GM18505 (cell line): ENCODE data around the gene OR2T10.
"Not testable (repeated sequence)": the region's sequence is repeated elsewhere in the genome, so short reads cannot be mapped to it uniquely, and the experiment has no call there.

Source experiments
- ATAC-seq: cut with Tn5 transposase; IDR thresholded peaks from one replicate; pipeline ENCODE4 v1.9.1; 2021; ENCODE audit not compliant: unreplicated experiment
- POLR2A ChIP-seq: IDR thresholded peaks from 4 replicates; pipeline ENCODE4 v1.6.1; 2011; ENCODE audit warnings: borderline replicate concordance; ENCODE audit not compliant: insufficient read depth, insufficient read length; ENCODE audit errors: extremely low read depth

OR2T10 gene, protein sequence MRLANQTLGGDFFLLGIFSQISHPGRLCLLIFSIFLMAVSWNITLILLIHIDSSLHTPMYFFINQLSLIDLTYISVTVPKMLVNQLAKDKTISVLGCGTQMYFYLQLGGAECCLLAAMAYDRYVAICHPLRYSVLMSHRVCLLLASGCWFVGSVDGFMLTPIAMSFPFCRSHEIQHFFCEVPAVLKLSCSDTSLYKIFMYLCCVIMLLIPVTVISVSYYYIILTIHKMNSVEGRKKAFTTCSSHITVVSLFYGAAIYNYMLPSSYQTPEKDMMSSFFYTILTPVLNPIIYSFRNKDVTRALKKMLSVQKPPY

DNA sequence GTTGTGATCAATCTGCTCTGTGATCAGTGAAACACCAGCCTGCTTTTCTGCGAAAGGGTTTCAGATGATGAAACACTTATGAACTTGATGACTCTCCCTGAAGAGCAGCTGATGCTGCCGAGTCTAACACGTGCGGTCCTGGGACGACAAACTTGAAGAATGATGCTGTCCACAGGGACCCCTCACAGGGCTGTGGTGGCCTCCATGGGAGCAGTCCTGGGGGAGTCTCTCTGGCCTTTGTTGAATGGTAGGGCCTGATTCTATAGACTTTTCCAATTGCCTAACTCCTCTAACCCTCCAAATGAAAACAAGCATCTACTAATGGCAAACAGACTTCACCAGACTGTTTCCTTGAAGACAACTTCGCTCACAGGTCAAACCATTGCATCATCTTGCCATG lies at the start of gene OR2T10:
Gene OR2T10, minus strand, starts transcription at position 112 of the 400 bp plus-strand sequence. CDS start 3,932 bp downstream, outside the sequence.
- no peak for ATAC-seq
- no peak for TF ChIP-seq POLR2A

DNA sequence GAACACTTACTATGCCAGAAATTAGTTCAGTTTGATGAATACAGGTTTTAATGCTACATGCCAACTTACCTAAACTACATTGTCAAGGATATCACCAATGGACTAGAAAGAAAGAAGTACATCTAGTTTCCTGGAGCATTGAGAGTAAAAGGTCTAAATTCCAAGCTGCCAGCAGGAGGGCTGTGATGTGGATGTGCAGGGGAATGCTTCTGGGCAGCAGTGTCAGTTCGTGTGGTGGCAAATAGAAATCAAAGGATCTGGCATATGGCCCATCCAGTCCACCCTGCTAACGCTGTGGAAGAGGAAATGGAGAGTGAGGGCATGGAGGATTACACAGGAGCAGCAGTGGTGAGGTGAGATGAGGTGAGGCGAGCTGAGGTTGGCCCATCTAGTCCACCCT lies 47.7 kb upstream of the OR2T10 start, which contains the start of gene OR2T35:
Gene OR2T35, minus strand, starts transcription at position 101 of the 400 bp plus-strand sequence. CDS start 6,020 bp downstream, outside the sequence.
- not testable (repeated sequence) for ATAC-seq

DNA sequence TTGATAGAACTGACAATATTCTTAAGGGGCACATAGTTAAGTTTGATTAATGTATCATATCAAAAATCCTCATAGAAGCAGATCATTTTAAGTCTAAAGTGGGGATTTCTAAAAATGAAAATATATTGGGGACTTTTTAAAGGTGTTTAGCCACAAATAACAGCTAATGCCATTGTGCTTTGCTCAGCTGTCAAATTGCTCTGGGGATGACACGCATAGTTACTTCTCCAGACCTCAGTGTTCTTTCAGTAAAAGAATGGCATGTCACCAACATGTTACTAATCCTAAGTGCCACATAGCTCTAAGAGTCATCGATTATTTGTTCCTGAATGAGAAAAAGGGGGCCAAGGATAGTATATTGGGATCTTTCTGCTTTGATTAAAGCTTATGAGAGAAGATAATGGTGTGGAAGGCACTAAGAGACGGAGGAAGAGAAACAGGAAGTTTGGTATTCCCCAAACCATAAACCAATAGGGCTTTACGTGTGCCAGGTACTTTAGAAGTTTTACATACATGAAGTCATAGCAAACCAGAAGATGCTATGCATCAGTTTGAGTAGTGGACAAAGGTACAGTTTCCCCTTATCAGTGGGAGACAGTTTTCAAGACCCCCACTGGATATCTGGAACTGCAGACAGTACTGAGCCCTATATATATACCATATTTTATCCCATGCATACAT lies 45.6 kb upstream of the OR2T10 start:
- peak; percentile 67 for ATAC-seq

DNA sequence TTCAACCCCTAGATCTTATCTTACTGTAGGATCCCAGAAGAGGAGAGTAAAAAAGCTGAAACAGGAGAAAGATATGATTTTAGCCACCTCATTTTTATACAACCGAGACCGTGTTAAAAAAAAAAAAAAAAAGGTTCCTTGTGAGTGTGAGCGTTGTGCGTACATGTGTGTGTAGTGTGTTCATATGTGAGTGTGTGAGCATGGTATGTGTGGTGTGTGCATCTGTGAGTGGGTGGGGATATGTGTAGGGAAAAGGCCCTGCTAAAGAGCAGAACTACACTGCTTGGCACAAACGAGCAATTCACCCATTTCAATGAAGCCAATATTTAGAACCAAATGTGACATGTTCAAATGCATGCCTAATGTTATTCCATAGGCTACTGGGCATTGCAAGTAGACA lies 44.1 kb upstream of the OR2T10 start:
- peak; percentile 14 for ATAC-seq

DNA sequence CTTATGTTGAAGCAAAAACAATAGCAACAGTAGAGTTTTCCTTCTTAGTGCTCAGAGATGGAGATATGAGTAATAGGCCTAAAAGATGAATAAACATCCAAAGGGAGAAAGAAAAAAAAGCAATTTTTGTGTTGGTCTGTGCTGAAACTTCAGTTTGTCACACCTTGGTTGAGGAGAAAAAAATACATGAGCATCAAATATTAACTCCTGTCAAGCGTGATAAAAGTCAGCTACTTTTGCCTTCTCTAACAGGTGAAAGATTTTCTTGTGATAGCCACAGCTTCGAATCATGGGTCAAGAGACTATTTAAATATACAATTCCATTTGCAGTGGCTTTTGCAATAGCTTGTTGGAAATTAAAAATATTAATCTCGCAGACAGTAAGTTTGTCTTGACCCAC lies 43.4 kb upstream of the OR2T10 start:
- peak; percentile 45 for ATAC-seq

DNA sequence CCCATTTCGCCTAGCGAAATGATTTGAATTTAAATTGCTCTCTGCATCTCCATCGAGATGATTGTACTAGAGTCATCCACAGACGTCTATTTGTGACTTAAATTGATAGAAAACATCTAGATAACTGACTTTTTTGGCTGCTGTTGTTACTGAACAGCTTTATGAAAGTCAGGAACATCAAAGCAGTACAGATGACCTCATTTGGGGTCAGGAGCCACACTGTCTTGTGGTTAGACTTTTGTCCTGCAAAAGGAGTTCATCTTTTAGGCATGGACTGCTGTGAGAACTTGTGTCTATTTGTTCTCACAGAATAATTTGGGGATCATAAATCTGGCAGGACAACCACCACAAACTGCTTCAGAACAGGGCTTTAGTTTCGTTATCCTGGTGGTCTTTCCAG lies 42.2 kb upstream of the OR2T10 start:
- ATAC-seq, result peak; percentile 26

DNA sequence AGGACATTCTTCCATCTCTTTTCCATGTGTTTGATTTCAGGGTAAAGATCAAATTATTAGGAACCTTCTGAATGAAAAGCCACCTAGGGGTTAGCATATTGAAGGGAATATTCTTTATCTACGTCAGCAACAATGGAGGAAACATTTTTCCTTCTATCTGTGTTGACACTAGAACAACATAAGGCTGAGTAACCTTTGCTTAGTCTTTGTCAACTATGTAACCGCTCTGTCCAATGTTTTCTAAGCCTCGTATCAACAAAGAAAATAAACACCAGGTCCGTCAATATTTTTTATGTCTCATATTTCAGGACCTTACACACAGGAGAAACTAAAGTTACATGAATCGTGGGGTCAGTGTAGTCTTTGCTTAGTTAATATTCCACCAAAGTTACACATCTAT lies 39.1 kb upstream of the OR2T10 start:
- not testable (repeated sequence) for ATAC-seq

DNA sequence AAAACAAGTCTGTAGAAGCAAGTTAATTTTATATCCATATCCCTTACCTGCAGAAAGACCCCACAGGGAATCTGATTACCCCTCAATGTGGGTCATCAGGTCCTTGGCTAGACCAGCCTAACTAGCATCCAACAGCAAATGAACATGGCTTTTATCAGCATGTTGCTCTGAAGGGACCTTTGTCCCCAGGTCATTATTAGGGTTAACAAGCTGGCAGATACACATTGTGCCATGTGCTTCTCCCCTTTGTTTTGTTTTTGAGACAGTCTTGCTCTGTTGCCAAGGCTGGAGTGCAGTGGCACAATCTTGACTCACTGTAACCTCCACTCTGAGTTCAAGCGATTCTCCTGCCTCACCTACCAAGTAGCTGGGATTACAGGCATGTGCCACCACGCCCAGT lies 37.5 kb upstream of the OR2T10 start, which contains the start of gene OR2T11:
Gene OR2T11, minus strand, starts transcription at position 101 of the 400 bp plus-strand sequence. CDS start 7,963 bp downstream, outside the sequence.
- not testable (repeated sequence) for ATAC-seq

DNA sequence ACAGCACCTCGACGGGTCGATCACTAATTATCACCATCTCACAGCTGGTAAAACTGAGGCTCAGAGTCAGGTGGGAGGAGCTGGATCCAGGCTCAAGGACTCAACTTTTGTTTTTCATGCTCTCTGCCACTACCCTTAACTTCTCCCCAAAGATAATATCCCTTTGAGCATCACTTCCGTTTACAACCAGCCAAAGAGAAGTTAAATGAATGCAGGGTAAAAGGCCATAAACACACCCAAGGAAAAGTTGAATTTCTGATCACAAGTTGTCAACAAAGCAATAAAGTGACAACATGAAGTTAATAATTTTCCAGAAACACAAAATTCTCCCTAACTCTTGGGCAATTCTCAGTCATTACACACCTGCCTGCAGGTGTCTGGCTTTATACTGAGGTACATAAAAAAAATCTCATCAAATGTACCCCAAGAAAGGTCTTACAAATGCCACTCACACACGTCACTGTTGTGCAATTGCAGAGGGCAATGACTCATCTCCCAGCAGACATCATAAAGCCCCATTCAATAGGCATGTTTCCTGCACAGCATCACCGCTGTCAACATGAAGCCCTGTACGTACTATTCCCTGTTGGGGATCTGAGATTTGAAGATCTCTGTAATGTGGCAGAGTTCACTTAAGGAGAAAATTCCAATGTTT lies 34.0 kb upstream of the OR2T10 start:
- TF ChIP-seq POLR2A, result no peak
- ATAC-seq, result no peak

DNA sequence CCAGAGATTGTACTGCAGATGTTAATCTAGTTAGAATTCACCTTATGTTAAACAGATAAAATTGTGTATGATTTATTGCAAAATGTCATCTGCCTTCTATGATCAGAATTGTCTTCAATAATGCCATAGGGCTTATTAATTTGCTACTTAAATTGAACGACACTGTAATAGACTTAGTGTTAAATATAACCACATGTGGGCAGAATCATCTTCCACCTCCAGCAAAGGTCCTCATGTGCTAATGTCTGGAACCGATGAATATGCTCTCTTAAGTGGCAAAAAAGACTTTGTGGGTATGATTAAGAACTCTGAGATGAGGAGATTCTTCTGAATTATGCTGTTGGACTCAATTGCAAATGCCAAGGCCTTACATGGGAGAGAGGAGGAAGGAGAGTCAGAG lies 33.1 kb upstream of the OR2T10 start:
- TF ChIP-seq POLR2A, result no peak
- no peak for ATAC-seq

DNA sequence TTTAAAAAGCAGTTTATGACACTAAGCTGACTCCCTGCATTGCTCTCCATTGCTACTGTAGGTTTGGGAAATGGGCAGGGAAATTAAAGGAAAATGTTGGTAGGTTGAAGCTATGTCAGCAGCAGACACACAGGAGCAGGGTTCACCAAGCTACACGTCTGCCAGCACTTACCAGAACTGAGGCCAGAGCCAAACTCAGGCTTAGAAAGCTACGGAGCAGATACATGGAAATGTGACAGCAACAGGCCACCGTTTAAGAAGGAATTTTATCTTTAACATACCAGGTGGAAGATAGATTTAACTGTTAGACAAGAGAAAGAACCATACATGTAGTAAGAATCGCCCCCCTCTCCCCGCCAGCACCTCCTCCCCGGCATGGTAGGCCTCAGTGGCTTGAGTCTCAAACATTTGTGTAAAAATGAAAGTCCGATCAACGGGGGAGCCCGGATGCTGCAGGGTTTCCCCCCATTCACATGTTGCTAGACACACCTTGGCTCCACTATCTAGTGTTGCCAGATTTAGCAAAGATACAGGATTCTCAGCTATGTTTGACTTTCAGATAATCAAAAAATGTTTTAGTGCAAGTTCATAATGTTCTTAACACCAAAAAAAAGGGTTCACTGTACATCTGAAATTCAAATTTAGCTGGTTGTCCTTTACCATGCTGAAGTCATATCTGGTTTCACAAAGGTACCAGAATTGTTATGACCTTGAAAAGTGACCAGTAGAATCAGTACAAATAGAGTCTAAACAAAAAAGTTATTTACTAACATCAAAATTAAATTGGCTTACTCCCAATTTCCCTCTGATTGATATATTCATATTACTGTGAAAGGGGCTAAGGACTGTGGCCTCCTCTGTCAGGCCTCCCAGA lies 30.7 kb upstream of the OR2T10 start:
- peak; percentile 84 for ATAC-seq

DNA sequence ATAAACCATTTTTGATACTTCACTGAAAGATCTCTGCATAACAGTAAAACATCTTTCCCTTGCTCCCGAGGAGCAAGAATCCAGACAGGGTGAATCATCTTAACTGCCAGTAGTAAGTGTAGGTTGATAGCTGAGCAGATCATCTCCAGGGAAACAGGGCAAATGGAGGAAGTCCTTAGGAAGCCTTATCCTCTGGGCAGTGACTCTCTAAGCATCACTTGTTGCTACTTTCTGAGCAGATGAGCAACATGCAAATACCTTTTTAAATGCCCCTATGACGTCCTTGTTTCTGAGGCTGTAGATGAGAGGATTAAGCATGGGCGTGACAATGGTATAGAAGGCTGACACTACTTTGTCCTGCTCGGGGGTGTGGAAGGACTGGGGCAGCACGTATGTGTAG lies 28.5 kb upstream of the OR2T10 start:
- no peak for TF ChIP-seq POLR2A
- no peak for ATAC-seq

More for the DNA sequence above, 30.7 kb upstream of the OR2T10 start:
- TF ChIP-seq POLR2A, result no peak

DNA sequence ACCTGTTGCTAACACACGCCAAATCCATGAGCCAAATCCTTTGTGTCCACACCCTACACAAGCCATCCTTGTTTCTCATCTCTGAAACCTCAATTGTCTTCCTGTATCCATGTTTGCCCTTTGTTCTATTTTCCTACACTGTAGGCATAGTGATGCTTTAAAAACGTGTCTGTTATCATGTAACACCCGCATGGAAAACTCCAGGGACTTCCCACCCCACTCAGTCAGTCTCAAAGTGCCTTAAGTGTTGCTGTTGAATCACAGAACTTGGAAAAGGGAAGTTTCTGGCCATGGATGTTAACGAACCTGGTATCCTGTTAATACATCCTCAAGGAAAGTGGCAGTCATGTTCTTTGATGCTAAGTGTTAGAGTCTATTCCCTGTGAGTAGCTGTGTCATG lies 27.7 kb upstream of the OR2T10 start:
- no peak for TF ChIP-seq POLR2A
- ATAC-seq, result no peak

DNA sequence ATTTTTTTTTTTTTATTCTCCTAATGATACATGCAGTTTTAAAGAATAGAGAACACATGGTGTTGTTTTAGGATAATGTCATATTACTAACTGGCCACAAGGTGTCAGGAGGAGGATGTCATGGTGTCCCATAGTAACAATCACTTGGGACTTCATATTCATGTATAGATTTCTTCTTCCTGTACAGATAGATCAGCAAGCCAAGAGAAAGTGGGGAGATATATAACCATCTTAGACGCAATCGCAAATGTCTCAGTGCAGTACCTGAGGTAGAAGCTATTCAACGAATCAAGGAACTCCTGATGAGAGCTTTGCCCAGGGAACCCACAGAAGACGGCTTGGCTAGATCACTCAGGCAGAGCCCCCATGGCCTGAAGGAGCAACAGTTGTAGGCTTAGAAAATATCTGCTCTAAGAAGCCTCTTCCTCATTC lies 25.1 kb upstream of the OR2T10 start:
- TF ChIP-seq POLR2A, result no peak
- peak; percentile 87 for ATAC-seq

DNA sequence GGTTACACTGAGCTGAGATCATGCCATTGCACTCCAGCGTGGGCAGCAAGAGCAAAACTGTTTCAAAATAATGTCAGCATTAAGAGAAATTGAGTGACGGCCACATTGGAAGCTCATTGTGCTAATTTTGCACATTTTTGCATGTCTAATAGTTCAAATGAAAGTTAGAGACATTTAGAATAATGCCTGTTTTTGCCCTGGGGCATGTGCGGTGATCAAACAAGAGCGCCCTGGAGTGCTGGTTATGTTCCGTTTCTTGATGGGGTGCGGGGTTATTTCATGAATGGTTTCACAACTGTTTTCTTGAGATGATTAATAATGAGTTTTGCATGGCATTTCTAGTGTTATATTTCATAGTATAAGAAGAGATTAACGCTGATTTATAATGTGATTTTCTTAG lies 24.3 kb upstream of the OR2T10 start:
- ATAC-seq, result no peak
- no peak for TF ChIP-seq POLR2A
